GM23338 (cell line): ENCODE measurements around the gene WDR38. TPM values are rescaled to one million over a fixed set of nuclear protein-coding genes. Genes with fewer than 3 reads are reported as not detected.

Experiments
- ATAC-seq: fragments of 200-7000 bp; cut with Tn5 transposase; 3 replicates; pipeline ENCODE4 v1.9.1; 2020
- DNase-seq: peaks from one replicate; pipeline ENCODE4 v3.0.0-alpha.2; 2015; ENCODE audit warnings: low spot score
- H2AFZ ChIP-seq: fragments of 200-600 bp; sonication (generic); 2 replicates; pipeline ENCODE4 v1.8.0; 2016; ENCODE audit warnings: antibody characterized with exemption, mild to moderate bottlenecking, moderate library complexity
- H3F3A ChIP-seq: fragments of 200-600 bp; sonication (generic); replicated peaks from 2 replicates; pipeline ENCODE4 v1.8.0; 2017; ENCODE audit warnings: antibody characterized with exemption, mixed run types, low read depth
- H3K27ac ChIP-seq: fragments of 200-600 bp; sonication (generic); 2 replicates; pipeline ENCODE4 v1.6.1; 2016; ENCODE audit warnings: low read depth
- H3K27me3 ChIP-seq: fragments of 200-600 bp; sonication (generic); 2 replicates; pipeline ENCODE4 v1.8.0; 2016; ENCODE audit warnings: mild to moderate bottlenecking, mixed run types, moderate library complexity; ENCODE audit not compliant: insufficient read depth
- H3K36me3 ChIP-seq: fragments of 200-600 bp; sonication (generic); 2 replicates; pipeline ENCODE4 v1.8.0; 2016; ENCODE audit warnings: mild to moderate bottlenecking; ENCODE audit not compliant: insufficient read depth
- H3K4me1 ChIP-seq: fragments of 200-600 bp; sonication (generic); 2 replicates; pipeline ENCODE4 v1.8.0; 2016; ENCODE audit warnings: mild to moderate bottlenecking, moderate library complexity; ENCODE audit not compliant: insufficient read depth
- H3K4me2 ChIP-seq: fragments of 200-600 bp; sonication (generic); 2 replicates; pipeline ENCODE4 v1.7.1; 2017; ENCODE audit warnings: mixed run types
- H3K4me3 ChIP-seq: fragments of 200-600 bp; sonication (generic); 2 replicates; pipeline ENCODE4 v1.6.1; 2016; ENCODE audit warnings: mixed run types
- H3K79me2 ChIP-seq: fragments of 200-600 bp; sonication (generic); replicated peaks from 2 replicates; pipeline ENCODE4 v1.8.0; 2017; ENCODE audit warnings: mild to moderate bottlenecking; ENCODE audit not compliant: insufficient read depth
- H3K9me2 ChIP-seq: fragments of 200-600 bp; sonication (generic); 2 replicates; pipeline ENCODE4 v1.8.0; 2017; ENCODE audit not compliant: insufficient read depth
- H4K20me1 ChIP-seq: fragments of 200-600 bp; sonication (generic); replicated peaks from 2 replicates; pipeline ENCODE4 v1.8.0; 2017; ENCODE audit warnings: mild to moderate bottlenecking; ENCODE audit not compliant: insufficient read depth
- H3K27ac Mint-ChIP-seq: 2 replicates; pipeline ENCODE4 v1.8.0; 2020; ENCODE audit warnings: inconsistent platforms, mild to moderate bottlenecking, moderate library complexity, mixed read lengths
- H3K27me3 Mint-ChIP-seq: 3 replicates; pipeline ENCODE4 v1.8.0; 2022; ENCODE audit warnings: low read depth, mild to moderate bottlenecking, moderate library complexity, mixed read lengths, inconsistent platforms; ENCODE audit not compliant: insufficient read depth, poor library complexity
- H3K36me3 Mint-ChIP-seq: 3 replicates; pipeline ENCODE4 v1.8.0; 2021; ENCODE audit warnings: low read depth, mild to moderate bottlenecking, inconsistent platforms, moderate library complexity, mixed read lengths
- H3K4me1 Mint-ChIP-seq: 3 replicates; pipeline ENCODE4 v1.8.0; 2020; ENCODE audit warnings: mild to moderate bottlenecking, inconsistent platforms, mixed read lengths
- H3K4me3 Mint-ChIP-seq: 3 replicates; pipeline ENCODE4 v1.8.0; 2021; ENCODE audit warnings: moderate library complexity, mild to moderate bottlenecking, inconsistent platforms, mixed read lengths
- H3K9me3 Mint-ChIP-seq: 3 replicates; pipeline ENCODE4 v1.8.0; 2020; ENCODE audit warnings: moderate library complexity, mild to moderate bottlenecking, inconsistent platforms, mixed read lengths
- CREB1 ChIP-seq: fragments of 250-450 bp; sonication (Bioruptor Pico); IDR thresholded peaks from 2 replicates; pipeline ENCODE4 v1.5.0; 2020; ENCODE audit warnings: low read depth, mild to moderate bottlenecking, moderate library complexity
- CTCF ChIP-seq, 2 experiments: fragments of 200-600 bp in 1 of 2; sonication (generic) in 1 of 2; conservative IDR thresholded peaks; 2 replicates each; pipeline versions ENCODE4 v1.5.1 to v1.6.1; 2016 to 2017; ENCODE audit warnings: antibody characterized with exemption in 2 of 2, low read depth in 2 of 2, mild to moderate bottlenecking in 2 of 2, moderate library complexity in 1 of 2
- EZH2 ChIP-seq: fragments of 200-600 bp; sonication (generic); IDR thresholded peaks from one replicate; pipeline ENCODE4 v1.8.0; 2017; ENCODE audit warnings: antibody characterized with exemption, mild to moderate bottlenecking, low read depth; ENCODE audit not compliant: unreplicated experiment
- EZH2phosphoT487 ChIP-seq: fragments of 200-600 bp; sonication (generic); IDR thresholded peaks from one replicate; pipeline ENCODE4 v1.8.1; 2018; ENCODE audit warnings: antibody characterized with exemption; ENCODE audit not compliant: unreplicated experiment
- JUNB ChIP-seq: IDR thresholded peaks from one replicate; pipeline ENCODE4 v1.6.1; 2016; ENCODE audit warnings: antibody characterized with exemption; ENCODE audit not compliant: unreplicated experiment
- NANOG ChIP-seq: IDR thresholded peaks from 2 replicates; pipeline ENCODE4 v1.6.1; 2016; ENCODE audit warnings: antibody characterized with exemption, borderline replicate concordance
- POLR2AphosphoS5 ChIP-seq: IDR thresholded peaks from 2 replicates; pipeline ENCODE4 v1.6.1; 2016; ENCODE audit warnings: antibody characterized with exemption, low read depth
- REST ChIP-seq: IDR thresholded peaks from one replicate; pipeline ENCODE4 v1.6.1; 2018; ENCODE audit warnings: antibody characterized with exemption; ENCODE audit not compliant: unreplicated experiment
- STAT1 ChIP-seq: IDR thresholded peaks from one replicate; pipeline ENCODE4 v1.6.1; 2016; ENCODE audit warnings: antibody characterized with exemption; ENCODE audit not compliant: unreplicated experiment
- ZNF114 ChIP-seq: fragments of 250-450 bp; sonication (Bioruptor Pico); IDR thresholded peaks from 2 replicates; pipeline ENCODE4 v1.5.0; 2020; ENCODE audit warnings: mild to moderate bottlenecking, moderate library complexity
- ZNF331 ChIP-seq: fragments of 250-450 bp; sonication (Bioruptor Pico); IDR thresholded peaks from 2 replicates; pipeline ENCODE4 v1.5.0; 2020; ENCODE audit warnings: low read depth, mild to moderate bottlenecking, moderate library complexity
- polyA plus RNA-seq: library from polyadenylated mRNA; unstranded; fragments of >200 nt; fragmentation: Nextera tagmentation; extraction: Ambion mirVana; gene quantifications from 2 replicates; pipeline ENCODE4 v1.2.1, GENCODE V29; 2016
- total RNA-seq: library from RNA; depleted of rRNA; stranded (reverse); fragments of >200 nt; shearing (Covaris generic); gene quantifications from 2 replicates; pipeline ENCODE4 v1.2.3, GENCODE V29; 2014
- TF ChIP-seq, protein P1 (sequence below): fragments of 250-450 bp; sonication (Bioruptor Pico); IDR thresholded peaks from 2 replicates; pipeline ENCODE4 v1.5.0; 2020; ENCODE audit warnings: mild to moderate bottlenecking, moderate library complexity
- TF ChIP-seq, protein P2 (sequence below): IDR thresholded peaks from 2 replicates; pipeline ENCODE4 v1.6.1; 2016; ENCODE audit warnings: antibody characterized with exemption

The WDR38 gene
- total and polyA plus RNA-seq, 2 experiments from 2014 or later: not detected

DNA sequence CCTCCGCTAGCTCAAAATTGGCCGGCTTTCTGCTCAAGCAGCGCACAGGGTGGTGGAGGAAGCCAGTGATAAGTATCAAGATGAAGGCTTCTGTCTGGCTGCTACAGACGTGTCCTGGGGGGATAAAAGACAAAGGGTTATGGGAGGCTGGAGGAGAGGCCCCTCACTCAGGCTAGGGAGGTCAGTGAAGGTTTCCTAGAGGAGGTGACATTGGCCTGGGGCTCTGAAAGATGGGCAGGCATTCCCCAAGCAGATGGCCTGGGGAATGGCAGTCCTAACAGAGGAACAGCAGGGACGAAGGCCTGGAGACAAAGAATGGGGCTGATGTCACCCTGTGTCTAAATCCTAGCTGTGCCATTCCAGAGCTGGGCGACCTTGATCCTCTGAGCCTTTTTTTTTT is 44.0 kb upstream of the WDR38 start:
- Histone ChIP-seq H4K20me1 (no peaks in the 10 kb centered on the region), H3K79me2 (no peaks in the 10 kb centered on the region), H3F3A (0 out of 2 replicates have a peak, but pooled peaks cover 8% of the 10 kb centered on the region), H3K9me2 (no peaks in the 10 kb centered on the region), H3K36me3 (no peaks in the 10 kb centered on the region), H3K4me1 (peaks cover 14% of the 10 kb centered on the region), H3K27ac (no peak overlapping the region), H3K4me2 (no peak overlapping the region), H2AFZ (no peak overlapping the region), H3K4me3 (no peak overlapping the region), H3K27me3 (no peaks in the 10 kb centered on the region)
- no peak for ATAC-seq
- Mint-ChIP-seq H3K36me3 (no peaks in the 10 kb centered on the region; the same call in 2 of the 3 replicates), H3K4me1 (peaks cover 34% of the 10 kb centered on the region), H3K9me3 (no peaks in the 10 kb centered on the region), H3K4me3 (no peak overlapping the region), H3K27me3 (peaks cover 8% of the 10 kb centered on the region), H3K27ac (no peak overlapping the region)
- TF ChIP-seq CREB1 (no peak), POLR2AphosphoS5 (no peak), EZH2phosphoT487 (no peak), ZNF331 (no peak), JUNB (no peak), STAT1 (no peak), NANOG (no peak), EZH2 (no peak), REST (no peak), CTCF (conservative IDR thresholded peaks at IDR 0.05; ENCODE audit: low read depth in 2 of 2) (no peak), ZNF114 (CRISPR knock-in tag) (no peak)
- TF ChIP-seq, protein P1, sequence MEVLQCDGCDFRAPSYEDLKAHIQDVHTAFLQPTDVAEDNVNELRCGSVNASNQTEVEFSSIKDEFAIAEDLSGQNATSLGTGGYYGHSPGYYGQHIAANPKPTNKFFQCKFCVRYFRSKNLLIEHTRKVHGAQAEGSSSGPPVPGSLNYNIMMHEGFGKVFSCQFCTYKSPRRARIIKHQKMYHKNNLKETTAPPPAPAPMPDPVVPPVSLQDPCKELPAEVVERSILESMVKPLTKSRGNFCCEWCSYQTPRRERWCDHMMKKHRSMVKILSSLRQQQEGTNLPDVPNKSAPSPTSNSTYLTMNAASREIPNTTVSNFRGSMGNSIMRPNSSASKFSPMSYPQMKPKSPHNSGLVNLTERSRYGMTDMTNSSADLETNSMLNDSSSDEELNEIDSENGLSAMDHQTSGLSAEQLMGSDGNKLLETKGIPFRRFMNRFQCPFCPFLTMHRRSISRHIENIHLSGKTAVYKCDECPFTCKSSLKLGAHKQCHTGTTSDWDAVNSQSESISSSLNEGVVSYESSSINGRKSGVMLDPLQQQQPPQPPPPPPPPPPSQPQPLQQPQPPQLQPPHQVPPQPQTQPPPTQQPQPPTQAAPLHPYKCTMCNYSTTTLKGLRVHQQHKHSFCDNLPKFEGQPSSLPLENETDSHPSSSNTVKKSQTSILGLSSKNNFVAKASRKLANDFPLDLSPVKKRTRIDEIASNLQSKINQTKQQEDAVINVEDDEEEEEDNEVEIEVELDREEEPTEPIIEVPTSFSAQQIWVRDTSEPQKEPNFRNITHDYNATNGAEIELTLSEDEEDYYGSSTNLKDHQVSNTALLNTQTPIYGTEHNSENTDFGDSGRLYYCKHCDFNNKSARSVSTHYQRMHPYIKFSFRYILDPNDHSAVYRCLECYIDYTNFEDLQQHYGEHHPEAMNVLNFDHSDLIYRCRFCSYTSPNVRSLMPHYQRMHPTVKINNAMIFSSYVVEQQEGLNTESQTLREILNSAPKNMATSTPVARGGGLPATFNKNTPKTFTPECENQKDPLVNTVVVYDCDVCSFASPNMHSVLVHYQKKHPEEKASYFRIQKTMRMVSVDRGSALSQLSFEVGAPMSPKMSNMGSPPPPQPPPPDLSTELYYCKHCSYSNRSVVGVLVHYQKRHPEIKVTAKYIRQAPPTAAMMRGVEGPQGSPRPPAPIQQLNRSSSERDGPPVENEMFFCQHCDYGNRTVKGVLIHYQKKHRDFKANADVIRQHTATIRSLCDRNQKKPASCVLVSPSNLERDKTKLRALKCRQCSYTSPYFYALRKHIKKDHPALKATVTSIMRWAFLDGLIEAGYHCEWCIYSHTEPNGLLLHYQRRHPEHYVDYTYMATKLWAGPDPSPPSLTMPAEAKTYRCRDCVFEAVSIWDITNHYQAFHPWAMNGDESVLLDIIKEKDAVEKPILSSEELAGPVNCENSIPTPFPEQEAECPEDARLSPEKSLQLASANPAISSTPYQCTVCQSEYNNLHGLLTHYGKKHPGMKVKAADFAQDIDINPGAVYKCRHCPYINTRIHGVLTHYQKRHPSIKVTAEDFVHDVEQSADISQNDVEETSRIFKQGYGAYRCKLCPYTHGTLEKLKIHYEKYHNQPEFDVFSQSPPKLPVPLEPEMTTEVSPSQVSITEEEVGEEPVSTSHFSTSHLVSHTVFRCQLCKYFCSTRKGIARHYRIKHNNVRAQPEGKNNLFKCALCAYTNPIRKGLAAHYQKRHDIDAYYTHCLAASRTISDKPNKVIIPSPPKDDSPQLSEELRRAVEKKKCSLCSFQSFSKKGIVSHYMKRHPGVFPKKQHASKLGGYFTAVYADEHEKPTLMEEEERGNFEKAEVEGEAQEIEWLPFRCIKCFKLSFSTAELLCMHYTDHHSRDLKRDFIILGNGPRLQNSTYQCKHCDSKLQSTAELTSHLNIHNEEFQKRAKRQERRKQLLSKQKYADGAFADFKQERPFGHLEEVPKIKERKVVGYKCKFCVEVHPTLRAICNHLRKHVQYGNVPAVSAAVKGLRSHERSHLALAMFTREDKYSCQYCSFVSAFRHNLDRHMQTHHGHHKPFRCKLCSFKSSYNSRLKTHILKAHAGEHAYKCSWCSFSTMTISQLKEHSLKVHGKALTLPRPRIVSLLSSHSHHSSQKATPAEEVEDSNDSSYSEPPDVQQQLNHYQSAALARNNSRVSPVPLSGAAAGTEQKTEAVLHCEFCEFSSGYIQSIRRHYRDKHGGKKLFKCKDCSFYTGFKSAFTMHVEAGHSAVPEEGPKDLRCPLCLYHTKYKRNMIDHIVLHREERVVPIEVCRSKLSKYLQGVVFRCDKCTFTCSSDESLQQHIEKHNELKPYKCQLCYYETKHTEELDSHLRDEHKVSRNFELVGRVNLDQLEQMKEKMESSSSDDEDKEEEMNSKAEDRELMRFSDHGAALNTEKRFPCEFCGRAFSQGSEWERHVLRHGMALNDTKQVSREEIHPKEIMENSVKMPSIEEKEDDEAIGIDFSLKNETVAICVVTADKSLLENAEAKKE (CRISPR knock-in tag): no peak
- TF ChIP-seq, protein P2, sequence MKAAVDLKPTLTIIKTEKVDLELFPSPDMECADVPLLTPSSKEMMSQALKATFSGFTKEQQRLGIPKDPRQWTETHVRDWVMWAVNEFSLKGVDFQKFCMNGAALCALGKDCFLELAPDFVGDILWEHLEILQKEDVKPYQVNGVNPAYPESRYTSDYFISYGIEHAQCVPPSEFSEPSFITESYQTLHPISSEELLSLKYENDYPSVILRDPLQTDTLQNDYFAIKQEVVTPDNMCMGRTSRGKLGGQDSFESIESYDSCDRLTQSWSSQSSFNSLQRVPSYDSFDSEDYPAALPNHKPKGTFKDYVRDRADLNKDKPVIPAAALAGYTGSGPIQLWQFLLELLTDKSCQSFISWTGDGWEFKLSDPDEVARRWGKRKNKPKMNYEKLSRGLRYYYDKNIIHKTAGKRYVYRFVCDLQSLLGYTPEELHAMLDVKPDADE: no peak
- no peak for DNase-seq
